Measurements from ENCODE around the gene KCNF1. TPM values are rescaled to one million over a fixed set of nuclear protein-coding genes. Genes with fewer than 3 reads are reported as not detected.

KCNF1 gene, protein sequence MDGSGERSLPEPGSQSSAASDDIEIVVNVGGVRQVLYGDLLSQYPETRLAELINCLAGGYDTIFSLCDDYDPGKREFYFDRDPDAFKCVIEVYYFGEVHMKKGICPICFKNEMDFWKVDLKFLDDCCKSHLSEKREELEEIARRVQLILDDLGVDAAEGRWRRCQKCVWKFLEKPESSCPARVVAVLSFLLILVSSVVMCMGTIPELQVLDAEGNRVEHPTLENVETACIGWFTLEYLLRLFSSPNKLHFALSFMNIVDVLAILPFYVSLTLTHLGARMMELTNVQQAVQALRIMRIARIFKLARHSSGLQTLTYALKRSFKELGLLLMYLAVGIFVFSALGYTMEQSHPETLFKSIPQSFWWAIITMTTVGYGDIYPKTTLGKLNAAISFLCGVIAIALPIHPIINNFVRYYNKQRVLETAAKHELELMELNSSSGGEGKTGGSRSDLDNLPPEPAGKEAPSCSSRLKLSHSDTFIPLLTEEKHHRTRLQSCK
- polyA plus RNA-seq (ENCODE audit: insufficient read length in 10 of 10): 1 to 10 TPM; 2.8 to 4.5 (median 3.5) TPM
- long read RNA-seq, donor 1, transcript KCNF1-201 (1 exons, 2,289 nt): major isoform, 8 of 8 reads
- long read RNA-seq, donor 1, partial matches to known transcripts: 0 of 8 reads
- long read RNA-seq, donor 1, other reads (novel, unspliced or antisense): 0 of 8 reads
- long read RNA-seq, donor 2, partial matches to known transcripts: 0 of 3 reads
- long read RNA-seq, donor 2, other reads (novel, unspliced or antisense): 0 of 3 reads
- long read RNA-seq, donor 3: 0 reads
- long read RNA-seq, donor 4, partial matches to known transcripts: 0 of 1 reads
- long read RNA-seq, donor 4, other reads (novel, unspliced or antisense): 0 of 1 reads
- long read RNA-seq, donor 5, partial matches to known transcripts: 0 of 4 reads
- long read RNA-seq, donor 5, other reads (novel, unspliced or antisense): 0 of 4 reads
- long read RNA-seq, donor 6, partial matches to known transcripts: 0 of 4 reads
- long read RNA-seq, donor 6, other reads (novel, unspliced or antisense): 0 of 4 reads
- long read RNA-seq, donor 7, partial matches to known transcripts: 0 of 4 reads
- long read RNA-seq, donor 7, other reads (novel, unspliced or antisense): 0 of 4 reads
- long read RNA-seq, donor 8, partial matches to known transcripts: 0 of 4 reads
- long read RNA-seq, donor 8, other reads (novel, unspliced or antisense): 0 of 4 reads
- long read RNA-seq, donor 9: 0 reads

DNA sequence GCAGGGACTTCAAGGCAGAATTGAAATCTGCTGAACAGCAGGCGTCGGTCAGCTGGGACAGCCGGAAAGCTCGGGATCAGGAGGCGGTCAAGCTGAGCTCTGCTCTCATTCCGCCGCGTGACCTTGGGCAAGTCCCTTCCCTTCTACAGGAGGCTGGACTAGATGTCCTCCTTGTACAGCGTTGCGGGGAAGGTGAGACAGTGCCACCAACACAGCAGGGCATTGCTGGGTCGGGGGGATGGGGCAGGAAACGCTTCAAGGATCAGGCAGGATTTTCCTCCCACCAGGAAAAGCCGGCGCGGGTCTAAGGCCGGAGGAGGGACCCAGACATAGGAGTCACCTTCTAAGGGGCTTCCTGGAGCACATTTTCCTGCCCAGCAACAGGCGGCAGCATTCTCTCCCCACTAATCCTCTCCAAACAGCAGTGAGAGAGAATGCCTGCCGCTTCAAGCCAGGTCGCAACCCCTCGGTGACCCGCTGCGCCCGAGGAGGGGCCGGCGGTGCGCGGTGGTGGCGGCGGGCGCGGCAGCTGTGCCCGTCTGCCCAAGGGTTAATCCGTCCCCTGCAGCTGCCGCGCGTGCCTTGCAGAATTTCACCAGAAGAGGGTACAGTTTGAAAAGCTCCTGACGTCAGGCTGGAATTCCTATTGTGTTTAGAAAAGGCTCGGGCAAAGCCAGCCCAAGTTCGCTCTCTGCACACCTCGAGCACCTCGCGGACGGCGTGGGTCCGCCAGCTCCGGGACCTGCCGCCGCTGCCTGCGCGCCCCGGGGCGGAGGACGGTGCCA, at the start of gene KCNF1:
TSS of gene KCNF1 (plus strand) at position 644 of the 785 bp plus-strand sequence. CDS start 493 bp downstream, outside the sequence.
- DNase-seq: peak; percentile 41 to 81 (median 48)

DNA sequence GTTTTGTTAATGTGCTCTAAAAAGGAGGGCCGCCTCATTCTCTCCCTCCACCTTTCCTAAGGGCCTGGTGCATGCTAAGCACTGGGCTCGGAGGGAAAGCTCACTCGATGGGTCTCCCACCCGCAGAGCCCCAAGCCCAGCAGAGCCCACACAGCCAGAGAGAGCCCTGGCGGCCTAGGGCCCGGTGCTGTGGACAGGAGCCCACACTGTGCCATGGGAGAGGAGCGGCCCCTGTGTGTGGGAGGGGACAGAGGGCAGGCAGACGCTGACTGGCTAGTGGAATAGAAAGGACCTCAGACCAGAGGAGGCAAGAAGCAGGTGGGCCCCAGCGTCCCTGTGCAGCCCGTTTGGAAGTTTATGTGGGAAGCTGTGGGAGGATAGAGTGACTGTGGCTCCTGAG, 49.4 kb upstream of the KCNF1 start:
- DNase-seq: no peak

DNA sequence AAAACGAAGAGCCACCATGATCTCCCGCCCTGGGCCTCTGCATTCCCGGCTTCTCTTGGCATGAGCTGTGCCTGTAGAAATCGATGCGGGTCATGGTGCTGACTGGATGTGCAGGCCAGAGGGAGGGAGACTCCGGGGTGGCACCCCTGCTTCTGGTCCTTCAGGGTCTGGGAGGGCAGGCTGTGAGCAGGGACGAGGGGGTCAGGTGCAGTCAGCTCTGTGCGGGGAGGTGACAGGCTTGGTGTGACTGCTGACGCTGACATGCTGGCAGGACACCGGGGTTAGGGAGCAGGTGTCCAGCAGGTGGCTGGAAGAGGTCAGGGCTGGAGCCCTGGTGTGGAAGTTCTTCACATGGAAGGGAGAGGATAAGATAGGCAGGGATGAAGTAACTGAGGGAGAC, 48.7 kb upstream of the KCNF1 start:
- no peak for DNase-seq

DNA sequence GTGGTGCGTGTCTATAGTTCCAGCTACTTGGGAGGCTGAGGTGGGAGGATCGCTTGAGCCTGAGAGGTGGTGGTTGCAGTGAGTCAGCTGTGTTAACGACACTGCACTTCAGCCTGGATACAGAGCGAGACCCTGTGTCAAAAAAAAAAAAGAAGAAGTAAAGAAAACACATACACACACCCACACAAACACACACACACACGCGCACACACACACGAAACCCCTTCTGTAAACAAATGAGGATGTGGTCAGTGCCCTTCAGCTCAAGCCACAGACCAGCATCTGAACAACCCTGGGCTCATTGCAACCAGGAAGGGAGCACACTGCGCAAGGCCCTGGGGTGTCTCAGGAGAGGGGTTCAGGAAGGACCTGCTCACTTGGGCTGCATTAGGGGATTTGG, 47.9 kb upstream of the KCNF1 start:
- DNase-seq: no peak

DNA sequence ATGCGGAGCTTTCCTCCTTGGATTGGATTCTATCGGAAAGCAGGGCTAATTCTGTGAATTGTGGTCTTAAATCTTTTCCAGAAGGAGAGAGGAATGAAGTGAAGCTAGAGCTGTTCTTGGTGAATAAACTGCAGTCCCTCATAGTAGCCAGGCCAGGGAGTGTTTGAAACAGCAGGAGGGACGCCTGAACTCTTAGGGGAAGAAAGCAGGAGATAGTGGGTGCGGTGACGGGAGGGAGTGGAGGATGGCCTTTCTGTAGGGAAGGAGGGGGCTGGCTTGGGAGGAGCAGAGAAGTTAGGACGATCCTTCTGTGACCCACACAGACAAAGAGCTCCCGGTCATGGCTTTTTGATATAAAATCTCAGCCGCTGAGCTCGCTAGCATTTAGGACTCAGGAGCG, 47.5 kb upstream of the KCNF1 start:
- no peak for DNase-seq

DNA sequence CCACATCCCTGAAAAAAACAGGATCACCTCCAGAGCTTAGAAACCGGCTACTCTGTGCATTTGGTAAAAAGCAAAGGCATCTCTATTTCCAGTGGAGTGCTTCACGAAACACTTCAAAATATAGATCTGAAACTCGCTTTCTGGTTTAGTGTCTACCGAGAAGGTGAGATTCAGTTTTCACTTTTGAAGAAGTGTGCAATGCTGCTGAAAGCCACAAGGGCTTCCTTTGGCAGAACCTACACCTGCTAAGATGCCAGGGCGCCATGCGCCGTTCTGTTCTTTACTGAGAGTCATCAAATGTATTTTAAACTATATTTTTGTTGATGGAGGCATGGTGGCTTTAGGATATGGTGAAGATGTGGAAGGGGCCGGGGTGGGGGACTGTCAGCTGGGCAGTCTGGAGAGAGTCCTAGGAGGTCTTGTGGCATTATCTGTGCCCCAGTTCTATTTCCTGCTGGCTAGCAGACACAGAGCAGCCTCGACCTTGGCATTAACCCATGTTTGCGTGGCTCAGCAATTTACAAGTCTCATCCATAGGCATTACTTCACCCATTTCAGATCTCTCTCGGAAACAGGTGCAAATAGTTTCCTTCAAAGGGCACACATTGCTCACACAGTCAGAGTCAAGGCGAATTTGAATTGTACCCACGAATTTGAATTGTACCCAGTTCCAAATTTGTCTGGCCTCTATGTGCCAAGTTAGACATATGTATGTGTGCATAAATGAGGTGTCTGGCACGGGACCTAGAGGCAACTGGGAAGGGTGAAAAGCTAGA, 46.7 kb upstream of the KCNF1 start:
- no peak for DNase-seq

DNA sequence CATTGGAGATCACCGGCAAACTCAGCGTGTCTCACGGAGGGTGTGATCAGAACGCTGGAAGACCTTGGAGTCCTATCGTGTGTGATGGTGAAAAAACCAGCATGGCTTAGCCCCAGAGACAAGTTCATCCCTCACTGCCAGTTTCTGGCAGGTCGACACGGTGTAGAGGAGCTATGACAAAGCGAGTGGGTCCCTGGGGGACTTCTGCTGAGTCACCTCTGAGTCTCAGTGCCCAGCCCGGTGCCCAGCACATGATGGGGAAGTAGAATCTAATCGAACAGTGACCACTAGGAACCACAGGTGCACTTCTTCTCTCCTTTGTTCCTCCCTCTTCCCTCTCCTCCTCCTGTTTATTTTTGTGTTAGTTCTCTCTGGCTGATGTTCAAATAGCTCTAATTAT, 45.9 kb upstream of the KCNF1 start:
- DNase-seq: no peak

DNA sequence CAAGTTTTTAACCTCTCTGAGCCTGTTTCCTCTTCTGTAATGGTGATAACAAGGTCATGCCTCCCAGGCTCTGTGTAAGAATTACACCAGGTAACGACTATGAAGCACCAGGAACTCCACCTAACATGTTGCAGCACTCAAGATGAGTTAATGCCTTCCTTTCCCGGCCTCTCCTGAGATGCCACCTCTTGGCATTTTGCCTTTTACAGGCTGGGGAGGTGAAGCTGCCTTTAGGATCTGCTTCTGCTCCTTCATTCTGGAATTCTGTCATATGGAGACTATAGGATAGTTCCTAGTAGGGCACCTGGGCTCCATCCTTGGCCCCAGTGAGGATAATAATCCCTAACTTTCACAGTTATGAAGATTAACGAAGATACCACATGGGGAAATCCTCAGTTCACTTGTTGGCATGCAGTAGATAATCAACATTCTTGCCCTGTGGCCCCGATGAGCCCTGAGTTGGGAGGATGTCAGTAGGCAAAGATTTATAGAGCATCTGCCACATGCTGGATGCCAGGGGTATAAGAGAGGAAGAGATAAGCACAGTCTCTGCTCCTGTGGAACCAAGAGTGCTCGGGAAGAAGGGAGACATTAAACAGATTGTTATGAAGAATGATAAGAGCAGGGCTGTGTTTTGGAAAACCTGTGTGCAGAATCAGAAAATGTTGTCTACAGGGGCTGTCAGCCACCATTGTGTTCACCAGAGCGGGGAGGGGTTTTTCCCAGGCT, 43.9 kb upstream of the KCNF1 start:
- no peak for DNase-seq

DNA sequence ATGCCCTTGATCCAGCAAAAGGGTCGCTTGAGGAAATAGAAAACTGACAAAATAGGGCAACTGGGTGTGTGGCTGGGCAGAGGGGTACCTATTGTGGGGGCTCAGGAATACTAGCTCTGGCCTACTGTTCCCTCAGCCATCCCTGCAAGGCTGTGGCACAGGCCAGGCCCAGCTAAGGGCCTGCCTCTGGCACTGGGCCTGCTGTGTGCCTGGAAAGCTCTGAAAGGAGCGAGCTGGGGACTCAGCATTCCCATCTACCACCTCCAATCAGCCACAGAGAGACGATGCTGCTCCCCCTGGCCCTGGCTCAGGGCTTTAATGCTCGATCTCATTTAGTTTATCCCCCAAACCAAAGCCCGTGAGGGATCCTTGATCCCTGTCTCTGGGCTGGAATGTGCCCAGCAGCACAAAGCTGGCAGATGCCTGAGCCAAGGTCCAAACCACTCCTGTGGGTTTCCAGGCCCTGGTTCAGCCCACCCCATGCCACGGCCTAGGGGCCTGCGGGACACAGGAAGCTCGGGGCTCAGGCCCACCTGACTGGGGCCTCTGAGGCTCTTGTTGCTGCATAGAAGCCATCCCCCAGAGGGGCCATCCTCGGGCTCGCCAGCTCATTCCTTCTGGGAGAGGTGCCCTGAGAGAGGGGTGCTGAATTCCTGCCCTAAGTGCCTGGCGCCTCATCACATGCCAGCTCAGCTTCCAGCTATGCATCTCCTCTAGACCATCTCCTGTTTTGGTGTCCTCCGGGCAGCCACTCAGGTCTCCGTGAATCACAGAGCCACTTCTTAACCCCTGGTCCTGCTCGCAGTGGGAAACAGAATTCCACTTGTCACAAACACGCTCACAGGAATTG, 43.0 kb upstream of the KCNF1 start:
- DNase-seq: peak in 1 of 3 donors; percentile 22

DNA sequence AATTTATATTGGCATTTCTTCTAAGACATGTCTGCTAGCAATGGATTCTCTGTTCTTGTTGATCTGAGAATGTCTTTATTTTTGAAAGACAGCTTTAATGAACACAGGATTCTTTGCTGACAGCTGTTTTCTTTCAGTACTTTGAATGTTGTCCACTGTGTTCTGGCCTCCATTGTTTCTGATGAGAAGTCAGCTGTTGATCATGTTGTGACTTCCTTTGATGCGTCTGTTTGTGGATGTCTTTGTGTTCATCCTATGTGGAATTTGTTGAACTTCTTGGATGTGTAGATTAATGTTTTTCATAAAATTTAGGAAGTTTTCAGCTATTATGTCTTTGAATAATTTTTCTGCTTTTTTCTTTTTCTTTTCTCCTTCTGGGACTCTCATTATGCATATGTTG, 39.8 kb upstream of the KCNF1 start:
- no peak for DNase-seq

DNA sequence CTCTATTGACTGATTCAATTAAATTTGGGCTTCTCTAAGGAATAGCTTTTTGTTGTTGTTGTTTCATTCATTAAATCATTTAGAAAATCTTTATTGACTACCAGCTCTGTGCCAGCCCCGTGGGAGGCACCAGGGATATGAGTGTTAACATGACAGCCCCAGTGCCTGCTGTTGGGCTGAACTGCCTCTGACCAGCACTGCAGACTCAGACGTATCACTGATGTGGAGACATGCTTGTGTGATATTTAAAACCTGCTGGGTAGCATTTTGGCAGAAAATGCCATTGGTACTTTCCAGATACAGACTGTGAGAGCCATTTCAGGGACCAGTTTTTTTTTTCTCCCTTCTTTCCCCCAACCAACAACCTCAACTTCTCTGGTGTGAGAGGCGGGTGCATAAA, 38.6 kb upstream of the KCNF1 start:
- no peak for DNase-seq

DNA sequence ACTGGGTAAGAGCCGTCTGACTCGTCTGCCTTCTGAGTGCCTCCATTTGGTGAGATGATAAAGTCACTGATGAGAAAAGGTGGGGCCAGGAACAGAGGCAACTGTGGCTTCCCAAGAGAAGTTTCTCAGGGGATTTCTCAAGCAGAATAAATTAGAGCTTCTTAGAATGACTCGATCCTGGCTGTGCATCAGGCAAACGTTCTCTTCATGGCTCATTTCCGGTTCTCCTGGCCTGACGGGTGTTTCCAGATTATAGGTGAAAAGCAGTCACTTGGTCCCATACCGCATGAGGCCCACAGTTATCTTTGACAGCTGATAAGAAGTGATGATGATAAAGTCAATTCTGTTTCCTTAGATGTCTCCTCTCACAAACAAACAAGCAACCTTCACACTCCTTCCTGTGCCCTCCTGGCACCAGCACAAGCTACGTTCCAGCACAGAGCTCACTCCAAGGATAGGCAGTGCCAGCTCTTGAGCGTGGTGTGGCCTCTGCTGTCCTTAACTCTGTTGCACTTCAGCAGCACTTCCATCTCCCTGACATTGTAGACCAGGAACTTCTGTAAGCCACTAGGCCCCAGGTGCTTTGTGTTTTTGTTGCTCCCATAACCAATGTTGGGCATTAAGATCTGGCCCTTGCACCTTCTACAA, 37.8 kb upstream of the KCNF1 start:
- no peak for DNase-seq

DNA sequence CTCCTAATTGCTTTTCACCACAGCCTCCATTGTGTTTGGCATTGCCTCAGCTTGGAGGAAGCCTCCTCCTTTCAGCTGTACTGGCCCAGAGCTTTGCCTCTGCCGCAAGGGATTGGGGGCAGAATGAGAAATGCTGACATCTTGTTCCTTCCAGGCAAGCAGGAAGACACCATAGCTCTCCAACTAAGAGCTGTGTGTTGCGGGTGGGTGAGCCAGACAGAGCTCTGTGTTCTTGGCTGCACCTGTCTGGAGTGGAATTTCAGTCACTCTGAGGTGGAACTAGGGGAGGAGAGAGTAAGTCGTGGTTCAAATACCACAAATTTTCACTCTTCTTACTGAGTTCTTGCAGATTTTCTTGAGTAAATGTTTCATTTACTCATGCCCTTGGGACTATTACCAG, 36.6 kb upstream of the KCNF1 start:
- DNase-seq: no peak

DNA sequence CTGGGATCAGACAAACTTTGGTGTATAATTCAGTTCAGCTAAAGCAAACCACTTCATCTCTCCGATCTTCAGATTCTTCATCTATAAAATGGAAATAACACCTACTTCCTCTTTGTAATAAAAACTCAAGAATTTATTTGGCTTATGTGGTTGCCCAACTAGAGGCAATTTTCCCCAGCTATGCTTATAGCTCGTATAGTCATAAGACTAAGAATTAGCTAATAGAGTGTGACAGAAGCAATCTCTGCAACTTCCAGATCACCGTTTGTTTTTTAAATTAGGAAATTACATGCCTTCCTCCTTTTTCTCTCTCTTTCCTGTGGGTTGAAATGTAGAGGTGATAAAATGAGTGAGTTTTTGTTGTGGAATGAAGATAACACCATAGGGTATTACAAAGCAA, 35.3 kb upstream of the KCNF1 start:
- DNase-seq: no peak

DNA sequence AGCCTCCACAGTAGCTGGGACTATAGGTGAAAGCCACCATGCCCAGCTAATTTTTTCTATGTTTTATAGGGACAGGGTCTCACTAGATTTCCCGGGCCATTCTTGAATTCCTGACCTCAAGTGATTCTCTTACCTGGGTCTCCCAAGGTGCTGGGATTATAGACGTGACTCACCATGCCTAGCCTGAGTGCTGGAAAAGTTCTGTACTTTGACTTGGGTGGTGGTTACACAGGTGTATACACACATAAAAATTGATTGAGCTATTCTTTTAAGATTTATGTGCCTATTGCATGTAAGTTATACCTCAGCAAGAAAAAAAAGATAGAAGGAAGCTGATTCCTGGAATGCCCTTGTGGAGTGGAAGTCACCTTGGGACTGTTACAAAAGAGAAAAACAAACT, 34.8 kb upstream of the KCNF1 start:
- no peak for DNase-seq

DNA sequence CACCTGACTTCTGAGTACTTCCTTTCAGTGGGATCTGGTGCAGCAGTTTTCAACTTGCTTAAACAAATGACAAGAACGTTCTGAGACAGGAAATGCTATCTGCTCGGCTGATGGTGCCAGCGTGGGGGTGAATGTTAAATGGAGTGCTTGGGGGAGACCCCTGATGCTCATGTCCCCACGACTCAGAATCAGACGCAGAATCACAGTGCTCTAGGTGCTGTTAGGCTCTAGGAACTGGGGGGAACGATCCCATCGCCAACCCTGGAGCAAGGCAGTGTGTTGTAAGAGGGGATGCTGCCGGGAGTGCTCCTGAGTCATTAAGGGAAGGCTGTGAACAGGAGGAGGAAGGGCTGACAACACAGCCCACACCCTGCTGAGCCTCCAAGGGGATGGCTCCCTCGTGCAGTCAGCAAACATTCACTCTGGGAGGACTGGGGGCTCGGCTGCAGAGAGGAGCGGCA, 34.1 kb upstream of the KCNF1 start:
- DNase-seq: no peak

DNA sequence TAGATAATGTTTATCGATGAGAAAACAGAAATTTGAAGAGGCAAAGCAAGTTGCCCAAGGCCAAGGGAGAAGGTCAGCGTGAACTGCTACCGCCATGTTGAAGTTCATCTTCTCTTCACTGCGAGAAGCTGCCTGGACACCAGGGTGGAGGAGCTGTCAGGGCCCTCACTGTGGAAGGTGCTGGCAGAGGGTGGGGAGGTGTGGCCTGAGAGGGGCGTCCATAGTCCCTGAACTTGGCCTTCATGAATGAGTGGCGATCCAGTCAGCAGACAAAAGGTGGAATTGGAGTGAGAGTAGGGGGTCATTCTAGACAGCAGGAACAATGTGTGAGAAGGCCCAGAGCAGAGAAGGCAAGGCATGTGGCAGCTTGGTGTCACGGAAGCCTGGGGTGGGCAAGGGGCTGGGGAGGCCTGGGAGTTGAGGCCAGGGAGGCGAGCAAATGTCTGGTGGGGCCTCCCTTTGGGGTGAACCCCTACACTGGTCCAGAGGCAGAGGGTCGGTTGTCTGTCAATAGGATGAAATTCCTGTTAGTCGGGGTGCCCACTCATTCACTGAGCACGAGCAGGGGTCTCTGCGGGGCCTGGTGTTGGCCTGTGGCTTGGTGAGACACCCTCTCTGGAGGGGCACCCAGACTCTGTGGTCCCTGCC, 33.3 kb upstream of the KCNF1 start:
- DNase-seq: no peak

DNA sequence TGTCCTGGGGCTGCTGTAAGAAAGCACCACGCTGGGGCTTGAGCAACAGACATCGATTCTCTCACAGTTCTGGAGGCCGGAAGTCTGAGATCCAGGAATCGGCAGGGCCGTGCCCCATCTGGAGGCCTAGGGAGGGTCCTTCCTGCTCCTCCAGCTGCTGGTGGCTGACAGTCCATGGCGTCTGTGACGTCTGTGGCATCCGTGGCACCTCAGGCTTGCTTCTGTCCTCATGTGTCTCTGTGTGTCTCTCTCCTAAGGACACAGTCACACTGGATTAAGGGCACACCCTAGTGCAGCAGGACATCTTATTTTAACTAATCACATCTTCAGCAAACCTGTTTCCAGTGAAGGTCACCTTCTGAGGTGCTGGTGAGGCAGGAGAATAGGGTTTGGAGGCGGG, 32.6 kb upstream of the KCNF1 start:
- no peak for DNase-seq

All from muscle of back (tissue), 13 donors.